Measurements from ENCODE around the gene SLC12A1. TPM values are rescaled to one million over a fixed set of nuclear protein-coding genes. Genes with fewer than 3 reads are reported as not detected.
A peak's percentile ranks its signal among the peaks of the same experiment; 100 is the strongest.
"Not testable (repeated sequence)": the region's sequence is repeated elsewhere in the genome, so short reads cannot be mapped to it uniquely, and the experiment has no call there.

Gene SLC12A1
- total RNA-seq, 4 donors from 2014 or later, result not detected

GRCh38 chr15:48325400-48325799, 119.3 kb downstream of the SLC12A1 start:
- intact Hi-C loops (cut with DNase I; ENCODE audit: low total_unique reads), result no loop called here
- TF ChIP-seq, protein P1, sequence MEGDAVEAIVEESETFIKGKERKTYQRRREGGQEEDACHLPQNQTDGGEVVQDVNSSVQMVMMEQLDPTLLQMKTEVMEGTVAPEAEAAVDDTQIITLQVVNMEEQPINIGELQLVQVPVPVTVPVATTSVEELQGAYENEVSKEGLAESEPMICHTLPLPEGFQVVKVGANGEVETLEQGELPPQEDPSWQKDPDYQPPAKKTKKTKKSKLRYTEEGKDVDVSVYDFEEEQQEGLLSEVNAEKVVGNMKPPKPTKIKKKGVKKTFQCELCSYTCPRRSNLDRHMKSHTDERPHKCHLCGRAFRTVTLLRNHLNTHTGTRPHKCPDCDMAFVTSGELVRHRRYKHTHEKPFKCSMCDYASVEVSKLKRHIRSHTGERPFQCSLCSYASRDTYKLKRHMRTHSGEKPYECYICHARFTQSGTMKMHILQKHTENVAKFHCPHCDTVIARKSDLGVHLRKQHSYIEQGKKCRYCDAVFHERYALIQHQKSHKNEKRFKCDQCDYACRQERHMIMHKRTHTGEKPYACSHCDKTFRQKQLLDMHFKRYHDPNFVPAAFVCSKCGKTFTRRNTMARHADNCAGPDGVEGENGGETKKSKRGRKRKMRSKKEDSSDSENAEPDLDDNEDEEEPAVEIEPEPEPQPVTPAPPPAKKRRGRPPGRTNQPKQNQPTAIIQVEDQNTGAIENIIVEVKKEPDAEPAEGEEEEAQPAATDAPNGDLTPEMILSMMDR (IDR thresholded peaks at IDR 0.05), result no peak
- no peak for TF ChIP-seq POLR2A (IDR thresholded peaks at IDR 0.05)
- DNase-seq (ENCODE audit: low spot score in 2 of 2), result no peak
- no peak overlapping the region for H3K4me3 ChIP-seq (ENCODE audit: low read depth, poor library complexity, severe bottlenecking)
- 92% methylated on average over 5 of the region's 5 CpGs for WGBS, 2 donors

DNA sequence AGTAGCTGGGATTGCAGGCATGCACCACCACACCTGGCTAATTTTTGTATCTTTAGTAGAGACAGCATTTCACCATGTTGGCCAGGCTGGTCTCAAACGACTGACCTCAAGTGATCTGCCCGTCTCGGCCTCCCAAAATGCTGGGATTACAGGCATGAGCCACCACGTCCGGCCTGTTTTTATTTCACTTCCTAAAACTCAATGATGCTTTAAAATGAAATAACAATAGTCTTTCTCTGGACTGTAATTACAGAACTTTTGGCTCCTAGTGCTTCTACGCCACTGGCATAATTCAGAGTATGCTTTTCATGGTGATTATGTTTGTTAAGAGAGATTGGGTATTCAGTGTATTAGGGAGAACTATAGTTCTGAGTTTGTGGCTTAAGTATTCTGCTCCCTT, 120.1 kb downstream of the SLC12A1 start:
- H3K4me3 ChIP-seq (ENCODE audit: low read depth, poor library complexity, severe bottlenecking); DNase-seq (ENCODE audit: low spot score in 2 of 2); intact Hi-C loops (cut with DNase I; ENCODE audit: low total_unique reads): not testable (repeated sequence)
- 85 to 94% methylated on average over 6 of the region's 6 CpGs for WGBS, 2 donors

- 19 to 22% methylated on average over 11 of the region's 11 CpGs for WGBS, 2 donors
- peak overlapping the region; percentile 94 for H3K4me3 ChIP-seq (ENCODE audit: low read depth, poor library complexity, severe bottlenecking)
- intact Hi-C loops (cut with DNase I; ENCODE audit: low total_unique reads), result no loop called here
- TF ChIP-seq, protein P1 (IDR thresholded peaks at IDR 0.05), result no peak
- no peak for TF ChIP-seq POLR2A (IDR thresholded peaks at IDR 0.05)
- no peak for DNase-seq (ENCODE audit: low spot score in 2 of 2)
These were observed 124.1 kb downstream of the SLC12A1 start for GRCh38 chr15:48330105-48330785.

- peak within 1 kb of the TSS; percentile 94 for H3K4me3 ChIP-seq (ENCODE audit: low read depth, poor library complexity, severe bottlenecking)
- intact Hi-C loops (cut with DNase I; ENCODE audit: low total_unique reads), result no loop called here
- 1% methylated on average over 47 to 60 of the region's 89 CpGs for WGBS, 2 donors
- TF ChIP-seq, protein P1 (IDR thresholded peaks at IDR 0.05), result no peak
- TF ChIP-seq POLR2A (IDR thresholded peaks at IDR 0.05), result peak in 1 of 2 donors; percentile 81
- DNase-seq (ENCODE audit: low spot score in 2 of 2), result peak; percentile 74 to 97
These were observed 125.0 kb downstream of the SLC12A1 start, which contains the start of gene DUT for GRCh38 chr15:48330855-48331795. Gene DUT (plus strand): TSS chr15:48331429. CDS start chr15:48331516, 87 bp downstream.

GRCh38 chr15:48331796-48332641, 125.9 kb downstream of the SLC12A1 start:
- H3K4me3 ChIP-seq (ENCODE audit: low read depth, poor library complexity, severe bottlenecking), result peak overlapping the region; percentile 94

More at GRCh38 chr15:48331796-48332641, 125.9 kb downstream of the SLC12A1 start:
- intact Hi-C loops (cut with DNase I; ENCODE audit: low total_unique reads), result no loop called here
- DNase-seq (ENCODE audit: low spot score in 2 of 2), result peak; percentile 52 to 94
- 1% methylated on average over 38 to 46 of the region's 64 CpGs for WGBS, 2 donors
- TF ChIP-seq POLR2A (IDR thresholded peaks at IDR 0.05), result no peak
- TF ChIP-seq, protein P1 (IDR thresholded peaks at IDR 0.05), result no peak

Measured in lower leg skin (tissue), 4 donors.